ENCODE results near the gene SYF2. TPM values are rescaled to one million over a fixed set of nuclear protein-coding genes. Genes with fewer than 3 reads are reported as not detected.

SYF2 gene
- total and polyA plus RNA-seq, 2 of the 4 experiments (the other 2 are of a cell fraction), result 8.6 to 19.5 TPM

GRCh38 chr1:25192154-25192553 lies 40.1 kb downstream of the SYF2 start:
- WGBS, 2 experiments (ENCODE audit: extremely low coverage in 2 of 2, insufficient read length in 1 of 2), result no CpG with 5 or more reads among the region's 5 CpGs
- dilution Hi-C loops (cut with HindIII; ENCODE audit: low sequenced_read_pairs, unreplicated experiment) (no loop called here), intact Hi-C loops (cut with micrococcal nuclease) (no loop called here), in situ Hi-C loops (cut with MboI; ENCODE audit: low sequenced_read_pairs) (no loop called here)
- Histone ChIP-seq H3K9me3 (ENCODE audit: control insufficient read depth, insufficient read depth, low read length) (no peaks in the 10 kb centered on the region), H3K4ac (ENCODE audit: low read depth, low read length) (no peak overlapping the region), H3K56ac (ENCODE audit: extremely low read depth, insufficient read depth, low read length) (no peak overlapping the region), H3K23ac (ENCODE audit: low read depth, low read length) (no peak overlapping the region), H3K36me3 (ENCODE audit: control insufficient read depth, insufficient read depth, low read length) (no peaks in the 10 kb centered on the region), H2AFZ (replicated peaks; ENCODE audit: low read length, poor library complexity) (no peak overlapping the region), H3K4me3 (ENCODE audit: insufficient read depth, low read depth, low read length) (no peak overlapping the region), H2AK9ac (replicated peaks; ENCODE audit: low read depth, low read length, poor library complexity) (no peak overlapping the region), H3K9ac (ENCODE audit: low read depth, low read length) (no peak overlapping the region), H3K4me1 (ENCODE audit: control insufficient read depth, insufficient read depth, low read length) (no peaks in the 10 kb centered on the region), H4K20me1 (ENCODE audit: insufficient read depth, low read length) (no peaks in the 10 kb centered on the region), H2BK15ac (ENCODE audit: low read depth, low read length) (no peak overlapping the region), H4K5ac (ENCODE audit: low read depth, low read length) (no peak overlapping the region), H3K27me3 (ENCODE audit: control insufficient read depth, insufficient read depth, low read length) (peaks cover 47% of the 10 kb centered on the region), H4K91ac (ENCODE audit: insufficient read depth, low read depth, low read length) (no peak overlapping the region), H3K79me1 (ENCODE audit: low read depth in 1 of 2, low read length in 2 of 2) (no peaks in the 10 kb centered on the region), H3K9me1 (ENCODE audit: insufficient read depth, low read length) (no peaks in the 10 kb centered on the region), H3K14ac (replicated peaks; ENCODE audit: low read depth, low read length) (no peak overlapping the region), H2BK20ac (ENCODE audit: low read depth, low read length) (no peak overlapping the region), H3K27ac (ENCODE audit: insufficient read depth, low read length) (no peak overlapping the region), H2BK5ac (ENCODE audit: low read depth, low read length, poor library complexity, severe bottlenecking) (no peak overlapping the region), H3K18ac (ENCODE audit: low read depth, low read length) (no peak overlapping the region), H2AK5ac (ENCODE audit: low read depth, low read length) (no peak overlapping the region), H4K8ac (ENCODE audit: low read depth in 2 of 2, low read length in 2 of 2) (no peak overlapping the region), H2BK120ac (ENCODE audit: low read depth, low read length) (no peak overlapping the region), H3K4me2 (ENCODE audit: low read depth, low read length) (no peak overlapping the region)
- TF ChIP-seq CHD1 (IDR thresholded peaks at IDR 0.05; ENCODE audit: low read depth, low read length) (no peak), MXI1 (IDR thresholded peaks at IDR 0.05; ENCODE audit: borderline replicate concordance, low read depth, low read length) (no peak), MAZ (IDR thresholded peaks at IDR 0.05; ENCODE audit: borderline replicate concordance, low read depth, low read length) (no peak), POLR2A (IDR thresholded peaks at IDR 0.05; ENCODE audit: low read depth, low read length) (no peak)
- BruUV-seq (replicated peaks), result no TSS peak
- ATAC-seq (ENCODE audit: low read depth) (no peak), DNase-seq (no peak)
- CTCF ChIA-PET, result no interaction called here
- POLR2A ChIA-PET (ENCODE audit: unreplicated experiment), result no interaction called here
